AG08395 (cell line): ENCODE measurements around the gene BBS9.
"Not testable (repeated sequence)": the region's sequence is repeated elsewhere in the genome, so short reads cannot be mapped to it uniquely, and the experiment has no call there.

Source experiments
- DNase-seq: peaks from one replicate; pipeline ENCODE4 v3.0.0; 2012; ENCODE audit warnings: mixed read lengths, low spot score

Gene BBS9

GRCh38 chr7:33276729-33277128, 147.4 kb downstream of the BBS9 start:
- no peak for DNase-seq

GRCh38 chr7:33278095-33278494, 148.7 kb downstream of the BBS9 start:
- DNase-seq = no peak

GRCh38 chr7:33286501-33286900, 157.1 kb downstream of the BBS9 start:
- DNase-seq = no peak

GRCh38 chr7:33287738-33288137, 158.4 kb downstream of the BBS9 start:
- no peak for DNase-seq

- DNase-seq = no peak
Measured at GRCh38 chr7:33298848-33299247, 169.5 kb downstream of the BBS9 start.

- no peak for DNase-seq
Measured at GRCh38 chr7:33299425-33299824, 170.1 kb downstream of the BBS9 start.

GRCh38 chr7:33300131-33300530, 170.8 kb downstream of the BBS9 start:
- no peak for DNase-seq

GRCh38 chr7:33300742-33301141, 171.4 kb downstream of the BBS9 start:
- DNase-seq = no peak

- not testable (repeated sequence) for DNase-seq
Measured at GRCh38 chr7:33303978-33304557, 174.7 kb downstream of the BBS9 start.

- no peak for DNase-seq
Measured at GRCh38 chr7:33307205-33307604, 177.8 kb downstream of the BBS9 start.

GRCh38 chr7:33310546-33310945, 181.2 kb downstream of the BBS9 start:
- no peak for DNase-seq

- no peak for DNase-seq
Measured at GRCh38 chr7:33325754-33326484, 196.6 kb downstream of the BBS9 start.

GRCh38 chr7:33326485-33326848, 197.1 kb downstream of the BBS9 start:
- DNase-seq = no peak

GRCh38 chr7:33327427-33327826, 198.1 kb downstream of the BBS9 start:
- DNase-seq = no peak

- no peak for DNase-seq
Measured at GRCh38 chr7:33334349-33334748, 205.0 kb downstream of the BBS9 start.

- no peak for DNase-seq
Measured at GRCh38 chr7:33336820-33337219, 207.5 kb downstream of the BBS9 start.

- DNase-seq = peak; percentile 5
Measured at GRCh38 chr7:33339074-33339790, 209.9 kb downstream of the BBS9 start.

GRCh38 chr7:33346055-33346454, 216.7 kb downstream of the BBS9 start:
- DNase-seq = no peak

GRCh38 chr7:33350577-33350976, 221.2 kb downstream of the BBS9 start:
- DNase-seq = no peak

- DNase-seq = no peak
Measured at GRCh38 chr7:33351709-33352108, 222.3 kb downstream of the BBS9 start.

- no peak for DNase-seq
Measured at GRCh38 chr7:33354201-33354600, 224.8 kb downstream of the BBS9 start.

GRCh38 chr7:33355386-33355785, 226.0 kb downstream of the BBS9 start:
- DNase-seq = no peak

- no peak for DNase-seq
Measured at GRCh38 chr7:33356336-33356735, 227.0 kb downstream of the BBS9 start.
